Karpas-422 (cell line): ENCODE data around the gene RBKS. TPM values are rescaled to one million over a fixed set of nuclear protein-coding genes. Genes with fewer than 3 reads are reported as not detected.
"Not testable (repeated sequence)": the region's sequence is repeated elsewhere in the genome, so short reads cannot be mapped to it uniquely, and the experiment has no call there.

Experiments
- DNase-seq: peaks from one replicate; pipeline ENCODE4 v3.0.0-alpha.2; 2015
- H2AFZ ChIP-seq: fragments of 200-600 bp; sonication (generic); 2 replicates; pipeline ENCODE4 v1.6.1; 2014; ENCODE audit warnings: antibody characterized with exemption, low read length, mixed read lengths
- H3K27ac ChIP-seq: fragments of 200-600 bp; sonication (generic); 2 replicates; pipeline ENCODE4 v1.5.1; 2014; ENCODE audit warnings: mild to moderate bottlenecking, low read length, moderate library complexity
- H3K27me3 ChIP-seq: fragments of 200-600 bp; sonication (generic); 2 replicates; pipeline ENCODE4 v1.6.1; 2014; ENCODE audit warnings: low read length, mixed read lengths
- H3K36me3 ChIP-seq: fragments of 200-600 bp; sonication (generic); 2 replicates; pipeline ENCODE4 v1.6.1; 2014; ENCODE audit warnings: low read length, mixed read lengths; ENCODE audit not compliant: insufficient read depth
- H3K4me1 ChIP-seq: fragments of 200-600 bp; sonication (generic); 2 replicates; pipeline ENCODE4 v1.6.1; 2014; ENCODE audit warnings: mild to moderate bottlenecking, low read length, mixed read lengths
- H3K4me2 ChIP-seq: fragments of 200-600 bp; sonication (generic); 2 replicates; pipeline ENCODE4 v1.6.1; 2014; ENCODE audit warnings: low read length, low read depth, mild to moderate bottlenecking; ENCODE audit not compliant: poor library complexity, severe bottlenecking
- H3K4me3 ChIP-seq: fragments of 200-600 bp; sonication (generic); 2 replicates; pipeline ENCODE4 v1.5.1; 2014; ENCODE audit warnings: mild to moderate bottlenecking, antibody characterized with exemption, low read length, mixed read lengths
- H3K79me2 ChIP-seq: fragments of 200-600 bp; sonication (generic); 2 replicates; pipeline ENCODE4 v1.6.1; 2014; ENCODE audit warnings: mild to moderate bottlenecking, low read length, mixed read lengths
- H3K9ac ChIP-seq: fragments of 200-600 bp; sonication (generic); 2 replicates; pipeline ENCODE4 v1.6.0; 2014; ENCODE audit warnings: low read length
- H3K9me2 ChIP-seq: fragments of 200-600 bp; sonication (generic), shearing (Covaris generic); replicated peaks from 2 replicates; pipeline ENCODE4 v1.6.0; 2014; ENCODE audit warnings: mild to moderate bottlenecking, low read length, moderate library complexity; ENCODE audit not compliant: insufficient read depth
- H3K9me3 ChIP-seq: fragments of 300-700, 200-600 bp; sonication (generic); 2 replicates; pipeline ENCODE4 v1.6.1; 2014; ENCODE audit warnings: low read length, mixed read lengths
- H4K20me1 ChIP-seq: fragments of 200-600 bp; sonication (generic); 2 replicates; pipeline ENCODE4 v1.6.1; 2014; ENCODE audit warnings: mild to moderate bottlenecking, antibody characterized with exemption, low read length, low read depth; ENCODE audit not compliant: insufficient read depth
- total RNA-seq: library from RNA; depleted of rRNA; stranded (reverse); fragments of >200 nt; shearing (Covaris generic); gene quantifications from 2 replicates; pipeline ENCODE4 v1.2.3, GENCODE V29; 2014; ENCODE audit warnings: low replicate concordance

Gene RBKS
- total RNA-seq, 1 experiment from 2014 or later, result 1.6 TPM

- H3K79me2 ChIP-seq, H3K4me1 ChIP-seq, H3K9ac ChIP-seq, H3K9me2 ChIP-seq, H3K27me3 ChIP-seq, H2AFZ ChIP-seq, H4K20me1 ChIP-seq, DNase-seq, H3K36me3 ChIP-seq, H3K9me3 ChIP-seq, H3K4me3 ChIP-seq, H3K4me2 ChIP-seq, H3K27ac ChIP-seq: not testable (repeated sequence)
Measured at GRCh38 chr2:27863955-27864354, 26.2 kb downstream of the RBKS start.

- Histone ChIP-seq H3K4me2 (no peak overlapping the region), H3K4me3 (no peak overlapping the region), H3K27me3 (no peaks in the 10 kb centered on the region), H3K27ac (no peak overlapping the region), H4K20me1 (no peaks in the 10 kb centered on the region), H3K9ac (no peak overlapping the region), H3K9me2 (no peaks in the 10 kb centered on the region), H3K9me3 (no peaks in the 10 kb centered on the region; the same call in 1 of the 2 replicates), H3K79me2 (no peaks in the 10 kb centered on the region), H3K36me3 (no peaks in the 10 kb centered on the region), H2AFZ (no peak overlapping the region), H3K4me1 (no peaks in the 10 kb centered on the region)
- no peak for DNase-seq
Measured at GRCh38 chr2:27863146-27863545, 27.0 kb downstream of the RBKS start.

GRCh38 chr2:27860111-27860510, 30.1 kb downstream of the RBKS start:
- DNase-seq, result no peak
- no peaks in the 10 kb centered on the region for H3K79me2 ChIP-seq
- no peak overlapping the region for H3K27ac ChIP-seq
- H3K36me3 ChIP-seq, result no peaks in the 10 kb centered on the region
- H3K9me3 ChIP-seq, result peaks cover 7% of the 10 kb centered on the region
- H3K4me3 ChIP-seq, result no peak overlapping the region
- H3K27me3 ChIP-seq, result no peaks in the 10 kb centered on the region; the same call in 1 of the 2 replicates
- no peak overlapping the region for H3K9ac ChIP-seq
- no peaks in the 10 kb centered on the region for H3K4me1 ChIP-seq
- H2AFZ ChIP-seq, result no peak overlapping the region
- no peak overlapping the region for H3K4me2 ChIP-seq
- no peaks in the 10 kb centered on the region for H3K9me2 ChIP-seq
- no peaks in the 10 kb centered on the region for H4K20me1 ChIP-seq

- no peak overlapping the region for H2AFZ ChIP-seq
- H3K27me3 ChIP-seq, result no peaks in the 10 kb centered on the region; the same call in 1 of the 2 replicates
- no peaks in the 10 kb centered on the region for H3K4me1 ChIP-seq
- H3K36me3 ChIP-seq, result no peaks in the 10 kb centered on the region
- no peaks in the 10 kb centered on the region for H4K20me1 ChIP-seq
- no peak overlapping the region for H3K9ac ChIP-seq
- no peak overlapping the region for H3K27ac ChIP-seq
- H3K9me2 ChIP-seq, result no peaks in the 10 kb centered on the region
- H3K9me3 ChIP-seq, result peaks cover 7% of the 10 kb centered on the region
- no peak for DNase-seq
- H3K79me2 ChIP-seq, result no peaks in the 10 kb centered on the region
- no peak overlapping the region for H3K4me2 ChIP-seq
- no peak overlapping the region for H3K4me3 ChIP-seq
Measured at GRCh38 chr2:27857417-27858172, 32.6 kb downstream of the RBKS start.

DNA sequence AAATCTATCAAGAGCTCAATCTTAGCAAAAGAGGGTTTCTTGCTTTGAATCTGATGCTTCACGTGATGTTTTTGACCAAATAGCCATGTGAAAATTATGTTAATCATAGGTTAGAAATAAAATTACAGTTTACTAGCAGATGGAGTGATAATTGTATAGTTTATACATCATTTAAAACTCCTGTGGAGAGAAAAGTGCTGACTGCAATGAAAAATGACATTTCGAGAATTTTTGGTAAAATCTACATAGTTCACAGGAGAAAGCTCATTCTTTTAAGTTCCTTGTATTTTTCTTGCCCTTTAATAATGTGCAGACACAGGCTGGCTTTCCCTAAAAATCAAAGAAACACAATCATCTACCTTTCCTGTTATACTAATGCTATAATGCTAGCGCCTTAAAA, 33.2 kb downstream of the RBKS start:
- H4K20me1 ChIP-seq, result no peaks in the 10 kb centered on the region
- no peak overlapping the region for H3K27ac ChIP-seq
- H3K9ac ChIP-seq, result no peak overlapping the region
- no peak overlapping the region for H3K4me3 ChIP-seq
- no peaks in the 10 kb centered on the region for H3K4me1 ChIP-seq
- peaks cover 7% of the 10 kb centered on the region for H3K9me3 ChIP-seq
- DNase-seq, result no peak
- H3K36me3 ChIP-seq, result no peaks in the 10 kb centered on the region
- H3K27me3 ChIP-seq, result no peaks in the 10 kb centered on the region; the same call in 1 of the 2 replicates
- H3K4me2 ChIP-seq, result no peak overlapping the region
- H3K9me2 ChIP-seq, result no peaks in the 10 kb centered on the region
- no peaks in the 10 kb centered on the region for H3K79me2 ChIP-seq
- H2AFZ ChIP-seq, result no peak overlapping the region

GRCh38 chr2:27856386-27856785, 33.8 kb downstream of the RBKS start:
- no peaks in the 10 kb centered on the region; the same call in 1 of the 2 replicates for H3K27me3 ChIP-seq
- no peaks in the 10 kb centered on the region for H3K36me3 ChIP-seq
- no peak overlapping the region for H2AFZ ChIP-seq
- no peak overlapping the region for H3K27ac ChIP-seq
- H3K79me2 ChIP-seq, result no peaks in the 10 kb centered on the region
- H3K9me3 ChIP-seq, result peaks cover 7% of the 10 kb centered on the region
- no peaks in the 10 kb centered on the region for H3K4me1 ChIP-seq
- no peak overlapping the region for H3K4me3 ChIP-seq
- H3K9me2 ChIP-seq, result no peaks in the 10 kb centered on the region
- H3K4me2 ChIP-seq, result no peak overlapping the region
- no peak for DNase-seq
- H4K20me1 ChIP-seq, result no peaks in the 10 kb centered on the region
- H3K9ac ChIP-seq, result no peak overlapping the region

DNA sequence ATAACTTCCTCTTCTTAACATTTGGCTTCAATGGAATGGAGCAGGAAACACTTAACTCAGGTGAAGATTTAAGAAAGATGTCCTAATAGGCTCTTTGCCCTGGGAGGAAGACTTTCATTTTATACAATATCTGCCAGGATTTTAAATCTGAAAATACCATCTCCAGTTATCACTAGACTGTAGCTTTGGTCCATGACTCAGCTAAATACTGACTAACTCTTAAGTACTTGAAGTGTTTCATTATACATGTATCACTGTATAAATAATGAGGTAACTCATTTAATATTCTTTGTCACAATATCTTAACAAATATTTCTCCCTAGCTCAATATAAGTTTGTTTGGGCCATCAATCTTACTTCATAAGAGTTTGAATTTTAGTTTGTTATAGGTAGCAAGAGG, 34.7 kb downstream of the RBKS start:
- no peaks in the 10 kb centered on the region for H3K4me1 ChIP-seq
- no peaks in the 10 kb centered on the region for H3K9me2 ChIP-seq
- DNase-seq, result no peak
- no peak overlapping the region for H3K4me3 ChIP-seq
- no peak overlapping the region for H2AFZ ChIP-seq
- H3K79me2 ChIP-seq, result no peaks in the 10 kb centered on the region
- H3K27ac ChIP-seq, result no peak overlapping the region
- H4K20me1 ChIP-seq, result no peaks in the 10 kb centered on the region
- no peak overlapping the region for H3K4me2 ChIP-seq
- no peaks in the 10 kb centered on the region; the same call in 1 of the 2 replicates for H3K27me3 ChIP-seq
- H3K9ac ChIP-seq, result no peak overlapping the region
- H3K9me3 ChIP-seq, result peaks cover 7% of the 10 kb centered on the region
- H3K36me3 ChIP-seq, result no peaks in the 10 kb centered on the region

- no peaks in the 10 kb centered on the region for H3K36me3 ChIP-seq
- H2AFZ ChIP-seq, result no peak overlapping the region
- no peak overlapping the region for H3K9ac ChIP-seq
- no peaks in the 10 kb centered on the region; the same call in 1 of the 2 replicates for H3K27me3 ChIP-seq
- H3K9me2 ChIP-seq, result no peaks in the 10 kb centered on the region
- no peak overlapping the region for H3K4me2 ChIP-seq
- no peaks in the 10 kb centered on the region for H3K4me1 ChIP-seq
- no peak for DNase-seq
- H3K79me2 ChIP-seq, result no peaks in the 10 kb centered on the region
- H4K20me1 ChIP-seq, result no peaks in the 10 kb centered on the region
- peaks cover 7% of the 10 kb centered on the region for H3K9me3 ChIP-seq
- H3K4me3 ChIP-seq, result no peak overlapping the region
- no peak overlapping the region for H3K27ac ChIP-seq
Measured at GRCh38 chr2:27854229-27854862, 35.8 kb downstream of the RBKS start.
